Heart left ventricle (tissue), 16 donors: Measurements from ENCODE around the gene PDGFD. TPM values are rescaled to one million over a fixed set of nuclear protein-coding genes. Genes with fewer than 3 reads are reported as not detected.

Experiments used
- ATAC-seq, 4 donors: fragments of 200-7000 bp; cut with Tn5 transposase; one replicate each; pipeline ENCODE4 v1.9.1; 2020 to 2022; ENCODE audit warnings: moderate library complexity in 4 of 4, mild to moderate bottlenecking in 3 of 4, moderate number of reproducible peaks in 1 of 4
- DNase-seq, 5 donors: peaks; one replicate each; pipeline ENCODE4 v3.0.0-alpha.2; 2020
- H3K27ac ChIP-seq, 12 donors: fragments of 200-600 bp; sonication (generic) in 4 of 12; one replicate each; pipeline versions ENCODE4 v1.5.0 to v1.8.0; 2016 to 2022; ENCODE audit warnings: mild to moderate bottlenecking in 2 of 12
- H3K27me3 ChIP-seq, 9 donors: fragments of 200-600 bp; sonication (generic) in 2 of 9; one replicate each; pipeline versions ENCODE4 v1.5.1 to v1.8.0; 2016 to 2022; ENCODE audit warnings: mild to moderate bottlenecking in 3 of 9
- H3K36me3 ChIP-seq, 9 donors: fragments of 200-600 bp; sonication (generic) in 2 of 9; one replicate each; pipeline versions ENCODE4 v1.5.0 to v1.8.0; 2018 to 2022; ENCODE audit warnings: mild to moderate bottlenecking in 2 of 9
- H3K4me1 ChIP-seq, 12 donors: fragments of 200-600 bp; sonication (generic) in 4 of 12; one replicate each; pipeline versions ENCODE4 v1.5.0 to v1.8.0; 2016 to 2022; ENCODE audit warnings: mild to moderate bottlenecking in 3 of 12
- H3K4me3 ChIP-seq, 12 donors: fragments of 200-600 bp; sonication (generic) in 4 of 12; one replicate each; pipeline versions ENCODE4 v1.5.0 to v1.8.0; 2017 to 2022; ENCODE audit warnings: mild to moderate bottlenecking in 9 of 12, moderate library complexity in 4 of 12
- H3K9me3 ChIP-seq, 12 donors: fragments of 200-600 bp; sonication (generic) in 4 of 12; one replicate each; pipeline versions ENCODE4 v1.5.0 to v1.8.0; 2016 to 2022; ENCODE audit warnings: mild to moderate bottlenecking in 1 of 12
- POLR2A ChIP-seq, 2 donors: fragments of 450-650 bp; IDR thresholded peaks; one replicate each; pipeline ENCODE4 v1.6.1; 2017; ENCODE audit warnings: antibody characterized with exemption in 2 of 2, mild to moderate bottlenecking in 2 of 2, moderate library complexity in 2 of 2
- WGBS, 4 donors: extraction: QIAGEN DNeasy Blood & Tissue Kit in 2 of 4; methylation state at CpG; one replicate each; pipeline versions ENCODE4 v1.1.5 to v1.1.7; 2013 to 2018; 5-methylcytosine and 5-hydroxymethylcytosine counted together
- intact Hi-C, 10 donors: fragments of 100-400 bp; cut with DNase I; formaldehyde crosslinking; loops; one replicate each; pipeline versions ENCODE4 v1.11.1 to v1.14.2; 2022
- polyA plus RNA-seq, 2 donors: library from polyadenylated mRNA; stranded (reverse); fragments of 200-250 nt; gene quantifications; one replicate each; pipeline ENCODE4 v1.2.3, GENCODE V29; 2013
- total RNA-seq, 9 donors: library from RNA; depleted of rRNA in 2 of 9; stranded (reverse); fragments of >200 nt in 2 of 9; fragmentation: NEBNext Ultra II Directional in 3 of 9; extraction: Animal tissue kit (Norgen Biotek cat#: 25700) in 3 of 9; gene quantifications; one replicate each; pipeline versions ENCODE4 v1.1.0 to v1.2.4, GENCODE V29; 2016 to 2023
- TF ChIP-seq, protein P1 (sequence below), 12 donors: fragments of 200-600 bp; sonication (generic) in 4 of 12; IDR thresholded peaks; one replicate each; pipeline versions ENCODE4 v1.5.0 to v1.8.0; 2018 to 2022; ENCODE audit warnings: antibody characterized with exemption in 12 of 12, mild to moderate bottlenecking in 5 of 12
- donor health status: ischemic (EF 13 %, LVEDD 7.1; RV severe dilation, severe dysfunction).
- donor health status: healthy with polysubstance abuse.
- donor health status: DM: no; HTN: yes; CAD: no.
- donor health status: DM: no; HTN: no; CAD: no.
- donor health status: ischemic (EF 25% LVEDD 6.9; RV normal size, moderate dysfunction).
- donor health status: ischemic (EF 25% LVEDD 5.7; RV mildly dilated, moderate dysfunction).
- donor health status: healthy.
- donor health status: DM: yes; HTN: yes; CAD: no.
- donor health status: ischemic (EF 35%, LVEDD 5.7; RV mildly dilated, moderate dysfunction).
- donor health status: nonischemic (EF 11% LVEDD 7.7; RV severe dilation, severe dysfunction).
- donor health status: DM: yes; HTN: yes; CAD: no.
- donor health status: PGD.
- donor health status: ischemic (EF 29% LVEDD 5.4; RV normal size, mild dysfunction).
- donor health status: nonischemic (EF 23%, LVEDD 6.1; RV moderate dilation, normal function).

PDGFD gene
- total and polyA plus RNA-seq, 11 donors: 3.6 to 24.6 (median 15.3) TPM

DNA sequence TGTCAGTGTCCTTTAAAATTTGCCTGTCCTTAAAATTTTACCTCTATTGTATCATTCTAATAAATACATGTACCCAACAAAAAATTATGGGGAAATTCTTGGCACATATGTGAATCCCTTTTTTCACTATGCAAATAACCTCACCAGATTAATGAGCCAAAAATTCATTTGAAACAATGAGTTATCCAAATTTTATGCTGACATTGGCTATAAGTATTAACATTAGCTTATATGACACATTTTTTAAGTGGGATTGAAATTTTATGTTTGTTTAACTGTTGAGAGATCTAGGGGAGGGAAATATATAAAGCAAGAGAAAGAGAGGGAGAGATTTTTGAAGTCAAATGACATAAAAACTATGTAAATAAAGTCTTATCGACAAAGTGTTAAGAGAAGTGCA is 11.8 kb upstream of the PDGFD start:
- DNase-seq (no peak), ATAC-seq (no peak)
- no peak overlapping the region for H3K4me3 ChIP-seq
- no peak overlapping the region for H3K27ac ChIP-seq
- no peaks in the 10 kb centered on the region for H3K36me3 ChIP-seq
- H3K4me1 ChIP-seq: no peaks in the 10 kb centered on the region
- TF ChIP-seq, protein P1, sequence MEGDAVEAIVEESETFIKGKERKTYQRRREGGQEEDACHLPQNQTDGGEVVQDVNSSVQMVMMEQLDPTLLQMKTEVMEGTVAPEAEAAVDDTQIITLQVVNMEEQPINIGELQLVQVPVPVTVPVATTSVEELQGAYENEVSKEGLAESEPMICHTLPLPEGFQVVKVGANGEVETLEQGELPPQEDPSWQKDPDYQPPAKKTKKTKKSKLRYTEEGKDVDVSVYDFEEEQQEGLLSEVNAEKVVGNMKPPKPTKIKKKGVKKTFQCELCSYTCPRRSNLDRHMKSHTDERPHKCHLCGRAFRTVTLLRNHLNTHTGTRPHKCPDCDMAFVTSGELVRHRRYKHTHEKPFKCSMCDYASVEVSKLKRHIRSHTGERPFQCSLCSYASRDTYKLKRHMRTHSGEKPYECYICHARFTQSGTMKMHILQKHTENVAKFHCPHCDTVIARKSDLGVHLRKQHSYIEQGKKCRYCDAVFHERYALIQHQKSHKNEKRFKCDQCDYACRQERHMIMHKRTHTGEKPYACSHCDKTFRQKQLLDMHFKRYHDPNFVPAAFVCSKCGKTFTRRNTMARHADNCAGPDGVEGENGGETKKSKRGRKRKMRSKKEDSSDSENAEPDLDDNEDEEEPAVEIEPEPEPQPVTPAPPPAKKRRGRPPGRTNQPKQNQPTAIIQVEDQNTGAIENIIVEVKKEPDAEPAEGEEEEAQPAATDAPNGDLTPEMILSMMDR (IDR thresholded peaks at IDR 0.05): no peak
- no peak for TF ChIP-seq POLR2A (IDR thresholded peaks at IDR 0.05)
- WGBS, 4 donors: 92 to 97% (median 96%) methylated on average over 1 of the region's 1 CpG
- no peaks in the 10 kb centered on the region for H3K9me3 ChIP-seq
- intact Hi-C loops: no loop called here
- no peaks in the 10 kb centered on the region for H3K27me3 ChIP-seq

DNA sequence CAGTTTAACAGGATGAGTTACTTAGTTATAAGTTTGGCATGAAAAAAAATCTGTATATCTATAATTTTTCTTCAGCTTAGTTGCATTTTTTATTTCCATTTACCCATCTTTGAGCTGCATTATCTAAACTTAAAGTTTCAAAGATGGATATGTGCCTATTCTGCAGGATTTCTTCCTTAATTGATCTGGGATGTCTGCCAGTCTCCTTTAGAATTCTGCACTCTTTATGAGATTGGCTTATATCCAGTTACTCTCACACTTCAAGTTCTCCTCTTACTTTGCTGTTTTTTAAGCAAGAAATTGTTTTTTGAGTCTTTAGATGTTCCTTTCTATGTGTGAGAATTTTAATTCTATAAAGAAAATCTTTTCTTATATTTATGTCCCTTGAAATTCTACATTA is 5.1 kb upstream of the PDGFD start:
- TF ChIP-seq POLR2A (IDR thresholded peaks at IDR 0.05): no peak
- TF ChIP-seq, protein P1 (IDR thresholded peaks at IDR 0.05): no peak
- Histone ChIP-seq H3K9me3 (no peaks in the 10 kb centered on the region), H3K4me1 (no peaks in the 10 kb centered on the region), H3K36me3 (no peaks in the 10 kb centered on the region), H3K4me3 (no peak overlapping the region), H3K27ac (no peak overlapping the region), H3K27me3 (no peaks in the 10 kb centered on the region)
- intact Hi-C loops: loop anchor here in 2 of 10 donors (10.0 kb wide), 2 partner anchors 244 to 1696 kb away; no protein-coding TSS in a partner anchor
- no peak for ATAC-seq
- DNase-seq: no peak

DNA sequence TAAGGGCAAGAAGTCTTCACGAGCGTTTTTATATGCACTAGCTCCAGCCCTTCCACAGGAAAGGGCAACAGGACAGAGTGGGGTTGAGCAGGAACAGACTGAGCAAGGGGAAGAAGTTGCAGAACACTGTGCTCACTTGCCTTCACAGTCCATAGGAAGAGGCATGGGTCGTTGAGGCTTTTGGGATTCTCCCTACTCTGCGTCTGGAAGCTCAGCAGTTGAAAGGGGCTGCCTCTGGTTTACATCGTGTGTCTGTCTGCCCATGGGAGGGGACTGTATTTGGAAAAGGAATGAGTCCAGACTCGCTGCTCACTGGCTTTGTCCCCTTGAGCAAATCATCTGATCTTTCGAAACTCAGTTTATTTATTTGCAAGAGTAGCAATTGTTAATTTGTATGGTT is 1.1 kb upstream of the PDGFD start:
- H3K9me3 ChIP-seq: no peaks in the 10 kb centered on the region
- no peak overlapping the region for H3K27ac ChIP-seq
- no peak for TF ChIP-seq POLR2A (IDR thresholded peaks at IDR 0.05)
- TF ChIP-seq, protein P1 (IDR thresholded peaks at IDR 0.05): no peak
- H3K4me3 ChIP-seq: no peak overlapping the region
- intact Hi-C loops: loop anchor here in 2 of 10 donors (10.0 kb wide), 2 partner anchors 240 to 1700 kb away; no protein-coding TSS in a partner anchor
- DNase-seq (no peak), ATAC-seq (no peak)
- H3K4me1 ChIP-seq: peaks cover 0 to 16% (median 2%) of the 10 kb centered on the region in 12 donors
- WGBS, 4 donors: 81 to 84% (median 82%) methylated on average over 7 of the region's 7 CpGs
- no peaks in the 10 kb centered on the region for H3K27me3 ChIP-seq
- no peaks in the 10 kb centered on the region for H3K36me3 ChIP-seq

DNA sequence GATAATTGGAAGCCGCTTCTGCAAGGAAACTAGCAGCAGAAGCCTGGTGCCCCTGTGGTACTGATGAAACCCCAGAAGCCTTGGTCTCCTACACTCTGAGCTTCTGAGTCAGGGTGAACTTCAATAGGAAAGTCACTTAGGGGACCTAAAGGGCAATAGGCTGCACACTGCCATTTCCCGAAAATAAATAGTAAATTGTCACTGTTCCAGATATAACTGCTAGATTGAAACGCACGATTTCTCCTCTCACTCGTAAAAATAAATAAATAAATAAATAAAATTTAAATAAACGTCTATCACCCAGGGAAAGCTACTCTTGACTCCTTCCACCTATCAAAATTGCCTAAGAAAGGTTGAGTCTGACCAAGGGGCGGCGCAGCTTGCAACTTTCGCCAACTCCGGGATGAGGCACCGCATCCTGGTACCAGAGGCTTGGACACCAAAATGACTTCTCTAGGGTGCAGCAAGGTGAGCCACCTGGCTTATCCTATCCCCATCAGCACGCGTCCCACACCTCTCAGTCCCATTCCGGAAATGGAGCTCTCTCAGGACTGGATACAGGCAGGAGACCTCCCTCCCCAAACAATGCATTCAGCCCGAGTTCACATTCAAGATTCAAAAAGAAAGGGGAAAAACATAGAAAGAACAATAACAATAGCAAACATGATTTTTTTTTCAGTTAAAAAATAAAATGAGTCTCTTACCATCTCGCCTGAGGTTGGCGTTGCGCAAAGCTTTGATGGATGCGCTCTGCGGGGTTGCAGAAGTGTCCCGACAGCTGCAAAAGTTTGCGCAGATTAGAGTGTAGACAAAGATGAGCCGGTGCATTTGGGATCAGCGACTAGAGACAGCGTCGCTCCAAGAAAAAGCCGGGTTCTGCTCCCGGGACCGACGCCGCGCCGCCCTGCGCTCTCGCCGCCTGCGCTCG is 583 bp downstream of the PDGFD start:
- Histone ChIP-seq H3K27ac (peak overlapping the region in 11 of 12 donors; percentile 39 to 74 (median 65)), H3K4me3 (peak overlapping the region; percentile 36 to 80 (median 65)), H3K36me3 (no peaks in the 10 kb centered on the region), H3K9me3 (no peaks in the 10 kb centered on the region), H3K4me1 (peaks cover 0 to 22% (median 2%) of the 10 kb centered on the region in 12 donors), H3K27me3 (no peaks in the 10 kb centered on the region)
- 3 to 5% (median 3%) methylated on average over 38 of the region's 38 CpGs for WGBS, 4 donors
- intact Hi-C loops: loop anchor here in 2 of 10 donors (10.0 kb wide), 2 partner anchors 239 to 1701 kb away; no protein-coding TSS in a partner anchor
- no peak for TF ChIP-seq POLR2A (IDR thresholded peaks at IDR 0.05)
- TF ChIP-seq, protein P1 (IDR thresholded peaks at IDR 0.05): peak in 4 of 12 donors; percentile 8 to 25 (median 18)
- ATAC-seq: peak; percentile 27 to 55 (median 40)
- DNase-seq: peak in 4 of 5 donors; percentile 26 to 54 (median 48)
